GM21737 (cell line): ENCODE measurements around the gene SPIRE1.

Experiments used
- ATAC-seq: cut with Tn5 transposase; IDR thresholded peaks from one replicate; pipeline ENCODE4 v1.9.1; 2021; ENCODE audit warnings: mild to moderate bottlenecking, moderate library complexity; ENCODE audit not compliant: unreplicated experiment

The SPIRE1 gene

DNA sequence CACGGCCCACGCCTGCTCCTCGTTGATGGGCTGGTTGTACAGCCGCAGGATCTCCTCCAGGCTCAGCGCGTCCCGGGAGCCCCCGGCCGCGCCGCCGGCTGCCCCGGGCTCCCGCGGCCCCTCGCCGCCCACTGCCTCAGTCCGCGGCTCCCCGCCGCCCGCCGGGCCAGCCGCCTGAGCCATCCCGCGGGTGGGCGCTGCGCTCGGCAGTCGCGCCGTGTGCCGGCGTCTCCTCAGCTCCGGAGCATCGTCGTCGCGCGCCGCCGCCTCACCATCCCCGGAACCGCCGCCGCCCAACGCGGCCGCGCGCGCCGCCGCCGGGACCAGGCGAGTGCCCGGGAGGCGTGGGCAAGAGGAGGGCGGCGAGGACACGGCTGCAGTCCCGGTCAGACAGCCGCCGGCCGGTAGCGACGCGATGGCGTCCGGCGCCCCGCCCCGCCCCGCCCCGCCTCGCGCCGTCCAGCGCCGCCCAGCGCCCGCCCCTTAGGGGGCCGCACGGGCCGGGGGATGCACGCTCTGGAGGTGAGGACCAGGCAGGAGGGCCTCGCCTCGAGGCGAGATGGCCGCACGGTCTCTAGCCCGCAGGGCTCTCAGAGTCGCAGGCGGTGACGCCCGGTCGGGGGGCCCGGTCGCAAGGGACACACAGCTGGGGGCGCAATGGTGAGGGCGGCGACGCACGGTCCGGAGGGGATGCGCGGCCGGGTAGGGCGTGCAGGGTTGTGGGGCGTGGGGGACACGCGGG is at the start of gene SPIRE1:
Gene SPIRE1, minus strand, starts transcription at position 424 of the 742 bp plus-strand sequence. Its CDS starts 241 bp downstream, at position 183.
- peak; percentile 70 for ATAC-seq

DNA sequence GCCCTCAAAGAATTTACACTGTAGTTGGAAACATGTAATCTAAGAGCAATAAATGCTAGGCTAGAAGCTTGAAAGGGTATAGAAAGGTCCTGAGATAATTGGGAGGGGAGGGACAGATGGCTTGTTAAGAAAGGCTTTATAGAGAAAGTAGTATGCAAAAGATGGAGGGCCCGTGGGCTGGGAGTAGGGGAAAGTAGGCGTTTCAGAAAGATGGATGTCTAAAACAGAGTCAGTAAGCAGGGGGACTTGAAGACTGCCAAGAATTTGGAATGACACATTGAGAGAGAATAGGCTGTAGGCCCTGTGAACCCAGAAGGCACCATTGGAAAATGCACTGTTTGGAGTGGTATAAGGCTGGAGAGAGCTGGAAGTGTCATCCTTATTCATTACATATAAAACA is 45.8 kb upstream of the SPIRE1 start:
- no peak for ATAC-seq

DNA sequence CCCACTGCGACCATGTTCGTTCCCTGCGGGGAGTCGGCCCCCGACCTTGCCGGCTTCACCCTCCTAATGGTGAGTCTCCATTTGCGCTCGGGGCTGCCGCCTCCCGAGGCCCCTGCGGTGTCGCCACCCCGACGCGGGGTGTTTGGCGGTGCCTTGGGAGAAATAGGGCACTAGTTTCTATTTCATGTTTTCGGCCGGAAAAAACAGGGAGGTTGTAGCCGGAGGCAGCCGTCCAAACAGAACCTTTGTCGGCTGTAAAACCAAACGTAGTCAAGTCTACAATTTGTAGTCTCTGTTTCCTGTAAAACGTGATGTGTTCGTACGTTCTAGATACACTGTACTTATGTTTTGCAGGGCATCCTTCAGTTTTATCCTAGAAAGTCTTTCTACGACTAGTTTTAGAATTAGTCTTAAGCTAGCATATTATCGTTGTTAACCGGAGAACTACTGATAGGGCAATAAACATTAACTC is 45.2 kb upstream of the SPIRE1 start:
- no peak for ATAC-seq

DNA sequence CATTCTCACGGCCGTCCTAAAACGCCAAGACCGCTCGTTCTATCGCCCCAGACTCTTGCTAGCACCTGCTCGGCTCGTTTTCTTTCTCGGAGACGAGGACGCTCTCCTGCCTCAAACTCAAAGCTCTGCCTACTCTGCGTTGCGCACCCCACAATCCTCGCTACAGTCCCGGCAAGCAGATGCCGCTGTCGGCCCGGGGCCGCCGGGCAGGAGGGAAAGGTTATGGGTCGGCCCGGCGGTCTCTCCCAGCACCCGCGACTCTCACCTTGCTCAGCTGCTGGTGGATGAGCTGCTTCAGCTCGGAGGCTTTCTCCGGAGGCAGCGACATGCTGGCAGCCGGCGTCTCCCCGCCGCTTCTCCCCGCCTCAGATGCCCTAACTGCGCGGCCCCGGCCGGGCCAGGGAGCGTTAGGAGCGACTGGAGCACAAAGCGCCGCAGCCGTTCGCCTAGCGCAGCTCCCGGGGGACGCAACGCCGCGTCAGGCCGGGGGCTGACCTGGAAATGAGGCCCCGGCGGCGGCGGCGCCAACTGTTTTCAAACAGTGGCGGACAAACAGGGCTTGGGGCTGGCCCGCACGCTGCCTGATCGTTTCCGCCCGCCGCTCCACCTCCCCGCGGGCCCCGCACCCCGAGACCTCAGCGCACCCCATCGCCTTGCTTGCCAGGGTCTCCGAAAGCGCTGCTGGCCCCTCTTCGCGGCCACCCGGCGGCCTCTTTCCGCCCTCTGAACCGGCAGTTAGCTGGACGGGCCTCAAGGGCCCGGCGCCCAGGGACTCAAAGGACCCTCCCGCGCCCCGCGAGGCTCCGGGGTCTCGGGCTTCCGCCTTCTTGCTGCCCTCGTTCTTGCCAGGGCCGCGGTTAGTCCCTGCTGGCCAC is 44.6 kb upstream of the SPIRE1 start, which contains the start of the genes CEP76 and PSMG2:
Gene CEP76, minus strand, starts transcription at position 503 of the 875 bp plus-strand sequence. Its CDS starts 175 bp downstream, at position 328.
Gene PSMG2, plus strand, starts transcription at position 822 of the 875 bp plus-strand sequence. CDS start 66 bp downstream, outside the sequence.
- ATAC-seq, result peak; percentile 83

DNA sequence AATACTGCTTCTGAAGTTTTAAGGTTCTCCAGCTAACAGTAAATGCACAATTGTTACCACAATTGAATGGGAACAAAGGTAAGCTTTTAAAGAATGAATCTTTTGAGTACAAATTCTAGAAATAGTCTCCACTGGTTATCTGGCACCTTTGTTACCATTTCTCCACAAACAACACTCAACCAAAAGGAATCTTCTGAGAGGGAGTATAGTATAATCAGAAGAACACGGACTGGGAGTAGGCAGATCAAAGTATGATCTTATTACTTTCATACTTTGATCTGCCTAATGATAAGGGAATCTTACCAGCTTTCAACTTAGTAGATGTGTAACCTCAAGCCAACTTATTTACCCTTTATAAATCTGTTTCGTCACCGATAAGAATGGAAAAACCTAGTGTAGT is 43.3 kb upstream of the SPIRE1 start:
- ATAC-seq, result no peak

- ATAC-seq, result no peak
Measured at GRCh38 chr18:12699747-12700146, 41.8 kb upstream of the SPIRE1 start.

DNA sequence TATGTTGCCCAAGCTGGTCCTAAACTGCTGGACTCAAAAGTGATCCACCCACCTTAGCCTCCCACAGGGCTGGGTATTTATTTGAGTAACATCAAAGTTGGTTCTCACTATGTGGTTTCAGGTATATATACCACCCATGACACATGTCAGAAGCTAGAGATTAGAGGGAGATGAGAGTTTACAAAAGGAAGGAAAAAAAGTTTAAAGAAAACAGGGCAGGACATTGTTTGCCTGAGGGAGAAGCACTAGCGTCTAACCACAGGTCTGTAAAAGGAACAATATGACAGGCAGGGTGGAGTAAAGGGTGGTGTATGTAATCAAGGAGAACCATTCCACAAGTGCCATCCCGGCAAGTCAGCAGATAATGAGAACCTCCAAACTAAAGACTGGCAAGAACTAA is 36.1 kb upstream of the SPIRE1 start:
- ATAC-seq, result no peak

- ATAC-seq, result no peak
Measured at GRCh38 chr18:12692206-12692605, 34.3 kb upstream of the SPIRE1 start.

- ATAC-seq, result no peak
Measured at GRCh38 chr18:12689256-12689850, 31.4 kb upstream of the SPIRE1 start.

GRCh38 chr18:12686100-12686499 is 28.2 kb upstream of the SPIRE1 start:
- no peak for ATAC-seq

- ATAC-seq, result no peak
Measured at GRCh38 chr18:12679183-12679786, 21.4 kb upstream of the SPIRE1 start.

DNA sequence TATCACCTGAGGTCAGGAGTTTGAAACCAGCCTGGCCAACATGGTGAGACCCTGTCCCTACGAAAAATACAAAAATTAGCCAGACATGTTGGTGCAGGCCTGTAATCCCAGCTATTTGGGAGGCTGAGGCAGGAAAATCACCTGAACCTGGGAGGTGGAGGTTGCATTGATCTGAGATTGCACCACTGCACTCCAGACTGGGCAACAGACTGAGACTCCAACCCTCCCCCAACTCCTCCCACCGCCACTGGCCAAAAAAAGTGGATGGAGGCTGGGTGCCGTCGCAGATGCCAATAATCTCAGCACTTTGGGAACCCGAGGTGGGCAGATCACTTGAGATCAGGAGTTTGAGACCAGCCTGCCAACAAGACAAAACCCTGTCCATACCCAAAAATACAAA is 10.1 kb upstream of the SPIRE1 start:
- ATAC-seq, result no peak

- no peak for ATAC-seq
Measured at GRCh38 chr18:12659904-12660605, 2.1 kb upstream of the SPIRE1 start.

- ATAC-seq, result no peak
Measured at GRCh38 chr18:12658426-12659138, 675 bp upstream of the SPIRE1 start.

DNA sequence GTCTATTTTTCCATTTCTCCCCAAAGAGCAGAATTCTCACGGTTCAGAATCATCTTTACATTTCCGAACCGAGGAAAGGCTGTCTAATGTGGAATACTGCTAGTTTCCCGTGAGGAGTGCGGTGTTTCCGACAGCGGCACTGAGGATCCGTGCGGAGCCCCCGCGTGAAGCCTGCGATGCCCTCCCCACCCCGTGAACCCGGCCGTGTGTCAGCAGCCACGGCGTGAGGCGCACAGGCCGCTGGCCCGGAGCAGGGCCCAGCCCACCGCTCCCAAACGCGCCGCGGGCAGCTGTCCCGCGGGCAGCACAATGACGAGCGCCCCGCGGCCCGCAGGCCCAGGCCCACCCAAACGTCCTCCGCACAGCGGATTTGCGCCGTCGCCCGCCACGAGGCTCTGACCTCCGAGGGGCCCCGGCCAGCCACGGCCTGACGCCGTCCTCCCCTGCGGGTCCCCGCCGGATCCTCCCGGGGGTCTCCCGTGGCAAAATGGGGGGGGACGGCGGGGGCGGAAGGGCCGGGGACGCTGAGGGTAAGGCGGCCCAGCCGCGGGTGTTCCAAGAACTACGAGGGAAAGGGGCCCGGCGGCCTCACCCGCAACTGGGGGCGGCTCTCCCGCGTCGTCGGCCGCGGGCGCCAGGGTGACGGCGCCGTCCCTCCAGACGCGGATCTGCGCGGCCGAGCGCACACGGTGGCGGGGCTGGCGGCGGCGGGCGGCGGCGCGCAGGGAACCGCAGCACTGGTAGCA is 796 bp downstream of the SPIRE1 start:
- ATAC-seq, result peak; percentile 30

GRCh38 chr18:12656605-12656937 is 1.3 kb downstream of the SPIRE1 start:
- no peak for ATAC-seq

- no peak for ATAC-seq
Measured at GRCh38 chr18:12654971-12655370, 2.9 kb downstream of the SPIRE1 start.

- no peak for ATAC-seq
Measured at GRCh38 chr18:12652861-12653401, 5.0 kb downstream of the SPIRE1 start.

DNA sequence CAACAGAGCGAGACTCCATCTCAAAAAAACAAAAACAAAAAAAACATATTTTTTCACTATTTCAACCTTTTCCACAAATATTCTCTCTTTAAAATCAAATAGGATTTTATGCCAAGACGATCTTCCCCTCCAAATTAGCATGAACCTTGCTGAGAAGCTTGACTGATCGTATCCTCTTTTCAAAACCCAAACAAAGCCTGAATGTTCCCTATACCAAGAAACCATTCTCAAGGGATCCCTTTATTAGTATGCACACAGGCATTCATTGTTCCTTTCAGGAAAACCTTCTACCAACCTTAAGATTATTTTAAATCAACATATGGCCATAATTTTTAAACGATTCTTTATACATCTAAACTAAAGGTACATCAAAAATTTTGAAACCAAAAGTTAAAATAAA is 6.3 kb downstream of the SPIRE1 start:
- ATAC-seq, result no peak
